ENCODE results near the gene TTC19.

Gene TTC19

GRCh38 chr17:16074423-16074822 lies 74.8 kb downstream of the TTC19 start:
- Histone ChIP-seq H2BK120ac (ENCODE audit: low read depth, low read length) (no peak overlapping the region), H2AK5ac (ENCODE audit: low read length, severe bottlenecking) (no peak overlapping the region), H3K14ac (ENCODE audit: low read length in 2 of 2) (no peak overlapping the region), H2BK15ac (ENCODE audit: low read depth, poor library complexity, severe bottlenecking) (no peak overlapping the region), H3K4me1 (ENCODE audit: control insufficient read depth, insufficient read depth, low read depth, low read length) (no peaks in the 10 kb centered on the region), H3K23ac (ENCODE audit: low read length in 2 of 2) (no peak overlapping the region), H3K9ac (ENCODE audit: low read length) (no peak overlapping the region), H3K9me3 (ENCODE audit: control insufficient read depth, low read length) (no peaks in the 10 kb centered on the region), H2AFZ (ENCODE audit: low read depth, low read length) (no peak overlapping the region), H3K4me3 (ENCODE audit: insufficient read depth in 1 of 2, low read depth in 1 of 2, low read length in 2 of 2) (no peak overlapping the region), H4K91ac (ENCODE audit: low read length) (no peak overlapping the region), H3K79me1 (replicated peaks; ENCODE audit: low read length, poor library complexity, severe bottlenecking) (peaks cover 25% of the 10 kb centered on the region), H3K4me2 (ENCODE audit: low read length, poor library complexity, severe bottlenecking) (no peak overlapping the region), H2BK5ac (ENCODE audit: low read depth, low read length, poor library complexity, severe bottlenecking) (no peak overlapping the region), H3K27ac (ENCODE audit: low read length, poor library complexity, severe bottlenecking) (no peak overlapping the region), H3K4ac (ENCODE audit: low read depth in 1 of 2, low read length in 2 of 2) (no peak overlapping the region), H3K27me3 (ENCODE audit: control insufficient read depth in 1 of 2, insufficient read depth in 1 of 2, low read length in 2 of 2) (no peaks in the 10 kb centered on the region), H3K36me3 (ENCODE audit: control insufficient read depth in 1 of 2, insufficient read depth in 2 of 2, low read depth in 1 of 2, low read length in 2 of 2) (peaks cover 22 to 92% of the 10 kb centered on the region in 2 experiments), H4K8ac (ENCODE audit: low read length) (no peak overlapping the region), H2BK12ac (ENCODE audit: low read length in 2 of 2) (no peak overlapping the region), H3K18ac (ENCODE audit: low read depth in 1 of 2, low read length in 2 of 2) (no peak overlapping the region)
- no peak for DNase-seq
- WGBS = 100% methylated on average over 2 of the region's 3 CpGs

- 100% methylated on average over 3 of the region's 5 CpGs for WGBS
- no peak overlapping the region for H3K23ac ChIP-seq (ENCODE audit: low read length in 2 of 2)
Measured at GRCh38 chr17:16075949-16076348, 76.3 kb downstream of the TTC19 start.

More at GRCh38 chr17:16075949-16076348, 76.3 kb downstream of the TTC19 start:
- no peak overlapping the region for H3K4me2 ChIP-seq (ENCODE audit: low read length, poor library complexity, severe bottlenecking)
- H3K27me3 ChIP-seq (ENCODE audit: control insufficient read depth in 1 of 2, insufficient read depth in 1 of 2, low read length in 2 of 2) = no peaks in the 10 kb centered on the region
- peaks cover 19 to 92% of the 10 kb centered on the region in 2 experiments for H3K36me3 ChIP-seq (ENCODE audit: control insufficient read depth in 1 of 2, insufficient read depth in 2 of 2, low read depth in 1 of 2, low read length in 2 of 2)
- no peak overlapping the region for H4K8ac ChIP-seq (ENCODE audit: low read length)
- no peak overlapping the region for H2AFZ ChIP-seq (ENCODE audit: low read depth, low read length)
- H3K4me3 ChIP-seq (ENCODE audit: insufficient read depth in 1 of 2, low read depth in 1 of 2, low read length in 2 of 2) = no peak overlapping the region
- H3K14ac ChIP-seq (ENCODE audit: low read length in 2 of 2) = no peak overlapping the region
- no peak overlapping the region for H2BK15ac ChIP-seq (ENCODE audit: low read depth, poor library complexity, severe bottlenecking)
- H3K79me1 ChIP-seq (replicated peaks; ENCODE audit: low read length, poor library complexity, severe bottlenecking) = peaks cover 25% of the 10 kb centered on the region
- H2BK120ac ChIP-seq (ENCODE audit: low read depth, low read length) = no peak overlapping the region
- H3K18ac ChIP-seq (ENCODE audit: low read depth in 1 of 2, low read length in 2 of 2) = no peak overlapping the region
- H4K91ac ChIP-seq (ENCODE audit: low read length) = no peak overlapping the region
- DNase-seq = no peak
- H2BK5ac ChIP-seq (ENCODE audit: low read depth, low read length, poor library complexity, severe bottlenecking) = no peak overlapping the region
- no peak overlapping the region for H2AK5ac ChIP-seq (ENCODE audit: low read length, severe bottlenecking)
- H3K4ac ChIP-seq (ENCODE audit: low read depth in 1 of 2, low read length in 2 of 2) = no peak overlapping the region
- no peak overlapping the region for H2BK12ac ChIP-seq (ENCODE audit: low read length in 2 of 2)
- no peaks in the 10 kb centered on the region for H3K9me3 ChIP-seq (ENCODE audit: control insufficient read depth, low read length)
- no peak overlapping the region for H3K9ac ChIP-seq (ENCODE audit: low read length)
- no peak overlapping the region for H3K27ac ChIP-seq (ENCODE audit: low read length, poor library complexity, severe bottlenecking)
- no peaks in the 10 kb centered on the region for H3K4me1 ChIP-seq (ENCODE audit: control insufficient read depth, insufficient read depth, low read depth, low read length)

All from mesenchymal stem cell (in vitro differentiated cells and primary cell).